Activated T-cell treated with anti-CD3 and anti-CD28 coated beads for 48 hours (primary cell): ENCODE data around the gene ASB8.

ENCODE experiments used
- DNase-seq: peaks from one replicate; pipeline ENCODE4 v3.0.0-alpha.2; 2020; ENCODE audit warnings: low read depth

The ASB8 gene

DNA sequence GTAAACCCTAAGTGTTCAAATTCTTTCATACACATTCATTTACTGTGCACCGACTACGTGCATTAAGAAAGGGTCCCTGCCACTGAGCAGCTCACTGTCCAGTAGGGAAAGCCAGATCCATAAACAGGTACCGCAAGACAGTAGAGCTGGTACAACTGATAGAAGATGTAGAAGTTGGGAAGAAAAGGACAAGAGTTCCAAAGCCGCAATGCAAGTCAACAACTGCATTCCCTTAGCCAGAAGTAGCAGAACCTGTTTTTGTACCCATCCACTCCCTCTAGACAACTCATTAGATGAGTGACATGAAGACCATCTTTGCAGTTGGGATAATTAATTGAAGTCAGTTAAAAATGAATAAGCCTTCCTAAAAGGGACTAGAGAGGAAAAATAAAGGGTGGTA lies 52.8 kb downstream of the ASB8 start:
- DNase-seq: no peak
